ENCODE results near the gene SLC2A6. TPM values are rescaled to one million over a fixed set of nuclear protein-coding genes. Genes with fewer than 3 reads are reported as not detected.

SLC2A6 gene
- total RNA-seq, 4 donors from 2014 or later, result 2.1 to 4.9 (median 4.1) TPM

DNA sequence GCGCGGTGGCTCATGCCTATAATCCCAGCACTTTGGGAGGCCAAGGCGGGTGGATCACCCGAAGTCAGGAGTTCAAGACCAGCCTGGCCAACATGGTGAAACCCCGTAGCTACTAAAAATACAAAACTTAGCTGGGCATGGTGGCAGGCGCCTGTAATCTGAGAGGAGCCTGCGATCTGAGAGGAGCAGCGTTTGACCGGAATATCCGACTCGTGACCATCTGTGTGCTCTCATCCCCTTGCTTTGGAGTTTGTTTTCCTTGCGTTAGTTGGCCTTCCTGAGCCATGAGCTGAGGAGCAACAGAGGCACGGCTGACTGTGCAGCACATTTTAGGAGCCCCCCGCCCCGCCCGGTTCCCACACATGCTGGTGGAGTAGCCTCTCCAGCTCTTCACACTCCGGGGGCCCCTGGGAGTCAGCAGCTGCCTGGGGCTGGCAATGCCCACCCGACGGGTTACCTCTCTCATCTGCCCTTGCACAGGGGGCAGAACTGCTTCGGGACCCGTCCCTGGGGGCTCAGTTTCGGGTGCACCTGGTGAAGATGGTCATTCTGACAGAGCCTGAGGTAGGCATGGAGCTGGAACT is 53.8 kb downstream of the SLC2A6 start:
- ATAC-seq (ENCODE audit: low FRiP score) (no peak), DNase-seq (ENCODE audit: low spot score) (no peak)
- TF ChIP-seq, protein P1, sequence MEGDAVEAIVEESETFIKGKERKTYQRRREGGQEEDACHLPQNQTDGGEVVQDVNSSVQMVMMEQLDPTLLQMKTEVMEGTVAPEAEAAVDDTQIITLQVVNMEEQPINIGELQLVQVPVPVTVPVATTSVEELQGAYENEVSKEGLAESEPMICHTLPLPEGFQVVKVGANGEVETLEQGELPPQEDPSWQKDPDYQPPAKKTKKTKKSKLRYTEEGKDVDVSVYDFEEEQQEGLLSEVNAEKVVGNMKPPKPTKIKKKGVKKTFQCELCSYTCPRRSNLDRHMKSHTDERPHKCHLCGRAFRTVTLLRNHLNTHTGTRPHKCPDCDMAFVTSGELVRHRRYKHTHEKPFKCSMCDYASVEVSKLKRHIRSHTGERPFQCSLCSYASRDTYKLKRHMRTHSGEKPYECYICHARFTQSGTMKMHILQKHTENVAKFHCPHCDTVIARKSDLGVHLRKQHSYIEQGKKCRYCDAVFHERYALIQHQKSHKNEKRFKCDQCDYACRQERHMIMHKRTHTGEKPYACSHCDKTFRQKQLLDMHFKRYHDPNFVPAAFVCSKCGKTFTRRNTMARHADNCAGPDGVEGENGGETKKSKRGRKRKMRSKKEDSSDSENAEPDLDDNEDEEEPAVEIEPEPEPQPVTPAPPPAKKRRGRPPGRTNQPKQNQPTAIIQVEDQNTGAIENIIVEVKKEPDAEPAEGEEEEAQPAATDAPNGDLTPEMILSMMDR (IDR thresholded peaks at IDR 0.05), result no peak

DNA sequence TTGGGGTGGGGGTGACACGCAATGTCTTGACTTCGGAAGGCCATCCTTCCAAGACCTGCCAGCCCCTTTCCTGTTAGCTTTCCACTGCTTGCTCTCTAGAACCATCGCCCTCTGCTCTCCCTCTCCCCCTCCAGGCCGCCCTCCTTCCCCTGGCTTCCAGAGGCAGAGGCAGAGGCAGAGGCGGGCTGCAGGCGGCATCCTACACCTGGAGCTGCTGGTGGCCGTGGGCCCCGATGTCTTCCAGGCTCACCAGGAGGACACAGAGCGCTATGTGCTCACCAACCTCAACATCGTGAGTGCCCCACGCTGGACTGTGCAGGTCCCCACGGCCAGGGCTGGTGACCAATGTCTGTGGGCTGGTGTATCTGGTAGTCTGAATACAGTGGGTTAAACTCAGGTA is 54.7 kb downstream of the SLC2A6 start:
- no peak for ATAC-seq (ENCODE audit: low FRiP score)
- TF ChIP-seq, protein P1 (IDR thresholded peaks at IDR 0.05), result no peak
- no peak for DNase-seq (ENCODE audit: low spot score)

DNA sequence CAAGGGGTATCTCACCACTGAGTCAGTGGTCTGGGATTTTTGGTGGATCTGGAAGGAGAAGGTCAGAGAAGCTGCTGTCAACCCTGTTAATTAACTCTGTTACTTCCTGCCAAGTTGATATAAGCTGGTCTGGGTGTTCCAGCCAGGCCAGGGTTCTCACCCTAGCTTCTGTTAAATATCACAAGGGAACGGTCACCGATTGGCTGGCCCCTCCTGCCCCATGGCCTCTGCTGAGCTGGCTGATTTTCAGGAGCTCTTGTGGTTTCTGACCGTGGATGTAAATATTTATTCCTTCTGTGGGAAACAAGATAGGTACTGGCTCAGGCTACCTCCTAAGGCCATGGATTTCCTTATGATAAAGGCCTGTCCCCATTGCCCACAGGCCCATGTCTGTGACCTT is 55.7 kb downstream of the SLC2A6 start:
- no peak for DNase-seq (ENCODE audit: low spot score)
- no peak for ATAC-seq (ENCODE audit: low FRiP score)
- TF ChIP-seq, protein P1 (IDR thresholded peaks at IDR 0.05), result no peak

DNA sequence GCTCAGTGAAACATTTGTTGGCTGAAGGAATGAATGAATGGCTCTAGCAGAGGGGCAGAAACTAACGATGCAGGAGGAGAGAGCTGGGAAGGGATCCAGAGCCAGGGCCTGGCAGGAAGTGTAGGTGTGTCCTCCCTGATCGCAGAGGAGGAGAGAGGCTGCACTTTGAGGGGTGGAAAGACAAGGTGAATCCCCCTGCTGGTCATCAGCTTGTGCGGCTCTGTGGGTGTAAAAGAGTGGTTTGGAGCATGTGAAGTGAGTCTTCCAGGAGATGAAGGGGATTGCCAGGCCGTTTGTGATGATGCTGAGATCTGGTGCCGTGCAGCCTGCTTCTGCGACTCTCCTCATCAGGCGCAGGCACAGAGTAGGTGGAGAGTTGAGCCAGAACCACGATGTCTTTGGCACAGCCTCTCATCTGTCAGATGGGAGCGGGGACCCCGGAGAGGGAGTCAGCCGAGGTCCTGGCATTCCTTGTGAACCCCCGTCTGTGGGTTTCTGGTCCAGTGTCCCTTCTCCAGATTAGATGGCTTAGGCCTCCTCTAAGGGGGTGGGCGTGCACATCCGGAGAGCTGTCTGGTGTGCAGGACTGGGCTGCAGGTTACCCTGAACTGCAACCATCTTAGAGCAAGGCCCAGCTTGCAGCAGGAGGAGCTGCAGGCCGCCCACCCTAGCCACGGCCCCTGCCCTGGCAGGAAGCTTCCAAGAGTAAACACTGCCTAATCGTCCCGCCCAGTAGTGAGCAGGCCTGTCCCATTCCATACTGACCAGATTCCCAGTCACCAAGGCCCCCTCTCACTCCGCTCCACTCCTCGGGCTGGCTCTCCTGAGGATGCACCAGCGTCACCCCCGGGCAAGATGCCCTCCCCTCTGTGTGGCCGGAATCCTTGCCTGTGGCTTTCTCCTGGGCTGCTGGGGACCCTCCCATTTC is 57.0 kb downstream of the SLC2A6 start, which contains the start of gene ADAMTS13:
Gene ADAMTS13 (plus strand): TSS at position 753 of the 928 bp plus-strand sequence. CDS start 77 bp downstream, at position 830.
- TF ChIP-seq, protein P1 (IDR thresholded peaks at IDR 0.05), result no peak
- ATAC-seq (ENCODE audit: low FRiP score) (no peak), DNase-seq (ENCODE audit: low spot score) (no peak)

Other genes starting within 250 kb of the SLC2A6 start
- gene ABO, start 203.9 kb downstream of the SLC2A6 start, total RNA-seq, result 1 to 10 TPM; 1.8 to 7.3 (median 4.0) TPM
- gene SURF6, start 142.9 kb downstream of the SLC2A6 start, total RNA-seq, result 10 to 100 TPM; 10.5 to 47.8 (median 14.5) TPM
- 10 to 100 TPM; 20.0 to 29.1 (median 24.5) TPM for gene MED22, start 131.0 kb downstream of the SLC2A6 start, total RNA-seq
- 1,000 to 10,000 TPM; 1,813 to 2,244 (median 1,961) TPM for gene RPL7A, start 130.9 kb downstream of the SLC2A6 start, total RNA-seq
- gene SURF1, start 122.6 kb downstream of the SLC2A6 start, total RNA-seq, result 10 to 100 TPM; 30.3 to 47.1 (median 41.1) TPM
- 10 to 100 TPM in 3 of 4 donors, 1 to 10 TPM in 1; 8.4 to 25.5 (median 13.4) TPM for gene SURF2, start 122.5 kb downstream of the SLC2A6 start, total RNA-seq
- 100 to 1,000 TPM; 141 to 266 (median 230) TPM for gene SURF4, start 103.0 kb downstream of the SLC2A6 start, total RNA-seq
- gene STKLD1, start 102.7 kb downstream of the SLC2A6 start, total RNA-seq, result not detected
- gene REXO4, start 61.1 kb downstream of the SLC2A6 start, total RNA-seq, result 10 to 100 TPM; 11.5 to 18.1 (median 15.4) TPM
- gene ADAMTS13, start 56.7 kb downstream of the SLC2A6 start, total RNA-seq, result 1 to 10 TPM; 1.1 to 3.0 (median 1.2) TPM
- 1 to 10 TPM; 2.7 to 6.9 (median 4.8) TPM for gene CACFD1, start 19.1 kb downstream of the SLC2A6 start, total RNA-seq
- not detected for gene MYMK, start 45.9 kb upstream of the SLC2A6 start, total RNA-seq
- gene ADAMTSL2, start 55.6 kb upstream of the SLC2A6 start, total RNA-seq, result 1 to 10 TPM in 3 of 4 donors, under 1 TPM in 1; 0.63 to 4.7 (median 1.4) TPM
- gene FAM163B, start 130.3 kb upstream of the SLC2A6 start, total RNA-seq, result not detected
- gene DBH, start 157.3 kb upstream of the SLC2A6 start, total RNA-seq, result under 1 TPM in 1 of 4 donors, not detected in 3; 0.19 TPM